H9 (cell line): ENCODE data around the gene GPHN. TPM values are rescaled to one million over a fixed set of nuclear protein-coding genes. Genes with fewer than 3 reads are reported as not detected.

Experiments
- DNase-seq: peaks from one replicate; pipeline ENCODE4 v3.0.0-alpha.2; 2017
- H2AFZ ChIP-seq: one replicate; pipeline ENCODE4 v1.6.1; 2013; ENCODE audit warnings: mild to moderate bottlenecking, low read length, control low read depth, moderate library complexity
- H2AK5ac ChIP-seq: 2 replicates; pipeline ENCODE4 v1.6.1; 2013; ENCODE audit warnings: low read length, control low read depth, mixed read lengths; ENCODE audit not compliant: insufficient read length
- H2BK120ac ChIP-seq: one replicate; pipeline ENCODE4 v1.6.1; 2013; ENCODE audit warnings: low read depth, mild to moderate bottlenecking, low read length, control low read depth, inconsistent platforms; ENCODE audit not compliant: poor library complexity, severe bottlenecking
- H2BK12ac ChIP-seq: 2 replicates; pipeline ENCODE4 v1.6.1; 2013; ENCODE audit warnings: low read length, control low read depth, mixed read lengths, low read depth; ENCODE audit not compliant: insufficient read length
- H2BK15ac ChIP-seq: 2 replicates; pipeline ENCODE4 v1.6.1; 2013; ENCODE audit warnings: low read depth, low read length, control low read depth
- H2BK20ac ChIP-seq: one replicate; pipeline ENCODE4 v1.6.1; 2013; ENCODE audit warnings: low read depth, mild to moderate bottlenecking, low read length, control low read depth, inconsistent platforms; ENCODE audit not compliant: poor library complexity, severe bottlenecking
- H2BK5ac ChIP-seq: 2 replicates; pipeline ENCODE4 v1.6.1; 2013; ENCODE audit warnings: low read length, control low read depth, mixed read lengths; ENCODE audit not compliant: insufficient read length
- H3K14ac ChIP-seq: 2 replicates; pipeline ENCODE4 v1.6.1; 2013; ENCODE audit warnings: low read length, control low read depth; ENCODE audit not compliant: insufficient read depth
- H3K18ac ChIP-seq: 2 replicates; pipeline ENCODE4 v1.6.1; 2013; ENCODE audit warnings: low read depth, mild to moderate bottlenecking, mixed read lengths, low read length, control low read depth; ENCODE audit not compliant: insufficient read length
- H3K23ac ChIP-seq: 2 replicates; pipeline ENCODE4 v1.6.1; 2013; ENCODE audit warnings: low read length, control low read depth, mixed read lengths, low read depth; ENCODE audit not compliant: insufficient read length
- H3K23me2 ChIP-seq: 2 replicates; pipeline ENCODE4 v1.6.1; 2013; ENCODE audit warnings: low read depth, mild to moderate bottlenecking, mixed read lengths, low read length, control low read depth; ENCODE audit not compliant: insufficient read length, poor library complexity, severe bottlenecking
- H3K27ac ChIP-seq: 2 replicates; pipeline ENCODE4 v1.5.1; 2013; ENCODE audit warnings: low read length, control low read depth, mixed read lengths, low read depth; ENCODE audit not compliant: insufficient read length
- H3K27me3 ChIP-seq: 2 replicates; pipeline ENCODE4 v1.6.1; 2013; ENCODE audit warnings: low read length, control low read depth, inconsistent platforms; ENCODE audit not compliant: insufficient read depth
- H3K4ac ChIP-seq: 2 replicates; pipeline ENCODE4 v1.6.1; 2013; ENCODE audit warnings: low read depth, mild to moderate bottlenecking, control low read depth, inconsistent platforms, low read length, moderate library complexity
- H3K4me1 ChIP-seq: 2 replicates; pipeline ENCODE4 v1.6.1; 2013; ENCODE audit warnings: low read length, control low read depth, inconsistent platforms; ENCODE audit not compliant: insufficient read depth
- H3K4me2 ChIP-seq: 2 replicates; pipeline ENCODE4 v1.6.1; 2013; ENCODE audit warnings: low read length, control low read depth, mixed read lengths; ENCODE audit not compliant: insufficient read length, insufficient read depth
- H3K56ac ChIP-seq: 2 replicates; pipeline ENCODE4 v1.6.1; 2013; ENCODE audit warnings: low read depth, mild to moderate bottlenecking, mixed read lengths, low read length, control low read depth; ENCODE audit not compliant: insufficient read length
- H3K79me1 ChIP-seq: 2 replicates; pipeline ENCODE4 v1.6.1; 2013; ENCODE audit warnings: low read depth, mild to moderate bottlenecking, moderate library complexity, low read length, control low read depth, inconsistent platforms; ENCODE audit not compliant: insufficient read depth, poor library complexity, severe bottlenecking
- H3K79me2 ChIP-seq: 2 replicates; pipeline ENCODE4 v1.6.1; 2013; ENCODE audit warnings: low read length, control low read depth, inconsistent platforms; ENCODE audit not compliant: insufficient read depth
- H3K9ac ChIP-seq: 2 replicates; pipeline ENCODE4 v1.6.1; 2013; ENCODE audit warnings: low read length, control low read depth, mixed read lengths; ENCODE audit not compliant: insufficient read length; ENCODE audit errors: extremely low read depth
- H3K9me3 ChIP-seq: one replicate; pipeline ENCODE4 v1.6.1; 2013; ENCODE audit warnings: low read depth, low read length, inconsistent platforms; ENCODE audit not compliant: control insufficient read depth
- H3T11ph ChIP-seq: one replicate; pipeline ENCODE4 v1.6.1; 2013; ENCODE audit warnings: mild to moderate bottlenecking, low read length, control low read depth, inconsistent platforms
- H4K20me1 ChIP-seq: one replicate; pipeline ENCODE4 v1.6.1; 2013; ENCODE audit not compliant: control insufficient read depth, insufficient read length, insufficient read depth
- H4K5ac ChIP-seq: 2 replicates; pipeline ENCODE4 v1.6.1; 2013; ENCODE audit warnings: low read depth, mild to moderate bottlenecking, mixed read lengths, low read length, control low read depth; ENCODE audit not compliant: insufficient read length
- H4K8ac ChIP-seq: replicated peaks from 2 replicates; pipeline ENCODE4 v1.6.1; 2013; ENCODE audit warnings: low read length, control low read depth, mixed read lengths, low read depth; ENCODE audit not compliant: insufficient read length
- H4K91ac ChIP-seq: 2 replicates; pipeline ENCODE4 v1.6.1; 2013; ENCODE audit warnings: low read depth, mild to moderate bottlenecking, moderate library complexity, mixed read lengths, low read length, control low read depth; ENCODE audit not compliant: insufficient read length
- H3K27ac Mint-ChIP-seq, 3 experiments: 2 replicates in 2 of 3; 3 replicates in 1 of 3; pipeline ENCODE4 v1.8.0; 2020 to 2021; ENCODE audit warnings: mixed read lengths in 3 of 3, mild to moderate bottlenecking in 1 of 3, moderate library complexity in 1 of 3
- H3K27me3 Mint-ChIP-seq: 2 replicates; pipeline ENCODE4 v1.8.0; 2021; ENCODE audit warnings: low read depth, mild to moderate bottlenecking, moderate library complexity, mixed read lengths
- H3K36me3 Mint-ChIP-seq, 3 experiments: 2 replicates in 2 of 3; 3 replicates in 1 of 3; pipeline ENCODE4 v1.8.0; 2020 to 2021; ENCODE audit warnings: low read depth in 3 of 3, mixed read lengths in 3 of 3; ENCODE audit not compliant: insufficient read depth in 1 of 3
- H3K4me1 Mint-ChIP-seq, 2 experiments: 2 replicates each; pipeline ENCODE4 v1.8.0; 2020; ENCODE audit warnings: mixed read lengths in 2 of 2
- H3K4me3 Mint-ChIP-seq, 2 experiments: 2 replicates in 1 of 2; 3 replicates in 1 of 2; pipeline ENCODE4 v1.8.0; 2020 to 2021; ENCODE audit warnings: mild to moderate bottlenecking in 2 of 2, mixed read lengths in 2 of 2, moderate library complexity in 1 of 2
- H3K9me3 Mint-ChIP-seq, 2 experiments: 2 replicates in 1 of 2; 3 replicates in 1 of 2; pipeline ENCODE4 v1.8.0; 2020; ENCODE audit warnings: mild to moderate bottlenecking in 2 of 2, mixed read lengths in 2 of 2, moderate library complexity in 1 of 2
- WGBS: extraction: QIAGEN DNeasy Blood & Tissue Kit; methylation state at CpG from one replicate; pipeline ENCODE4 v1.1.7; 2013; ENCODE audit warnings: missing lambda C conversion rate, low lambda C conversion rate, mixed read lengths; ENCODE audit not compliant: insufficient read length; ENCODE audit errors: extremely low coverage; 5-methylcytosine and 5-hydroxymethylcytosine counted together
- total RNA-seq: library from RNA; stranded (reverse); gene quantifications from 2 replicates; pipeline ENCODE4 v1.2.1, GENCODE V29; 2021
- TF ChIP-seq, protein P1 (sequence below): fragments of 200-600 bp; sonication (generic); conservative IDR thresholded peaks from 3 replicates; pipeline ENCODE4 v1.8.0; 2021; ENCODE audit warnings: antibody characterized with exemption, mild to moderate bottlenecking

GPHN gene
- total RNA-seq, 1 experiment from 2014 or later = 16.1 TPM

- no peak overlapping the region for H2BK20ac ChIP-seq
- Mint-ChIP-seq H3K4me1 (peaks cover 0 to 3% of the 10 kb centered on the region in 2 experiments; a peak in 1 of 4 replicates), H3K4me3 (no peak overlapping the region), H3K27me3 (no peaks in the 10 kb centered on the region), H3K27ac (no peak overlapping the region; a peak in 1 of 7 replicates), H3K9me3 (peaks cover 17 to 23% of the 10 kb centered on the region in 2 experiments), H3K36me3 (peaks cover 9 to 19% (median 15%) of the 10 kb centered on the region in 3 experiments; a peak in 6 of 7 replicates)
- H3K9me3 ChIP-seq = no peaks in the 10 kb centered on the region
- TF ChIP-seq, protein P1, sequence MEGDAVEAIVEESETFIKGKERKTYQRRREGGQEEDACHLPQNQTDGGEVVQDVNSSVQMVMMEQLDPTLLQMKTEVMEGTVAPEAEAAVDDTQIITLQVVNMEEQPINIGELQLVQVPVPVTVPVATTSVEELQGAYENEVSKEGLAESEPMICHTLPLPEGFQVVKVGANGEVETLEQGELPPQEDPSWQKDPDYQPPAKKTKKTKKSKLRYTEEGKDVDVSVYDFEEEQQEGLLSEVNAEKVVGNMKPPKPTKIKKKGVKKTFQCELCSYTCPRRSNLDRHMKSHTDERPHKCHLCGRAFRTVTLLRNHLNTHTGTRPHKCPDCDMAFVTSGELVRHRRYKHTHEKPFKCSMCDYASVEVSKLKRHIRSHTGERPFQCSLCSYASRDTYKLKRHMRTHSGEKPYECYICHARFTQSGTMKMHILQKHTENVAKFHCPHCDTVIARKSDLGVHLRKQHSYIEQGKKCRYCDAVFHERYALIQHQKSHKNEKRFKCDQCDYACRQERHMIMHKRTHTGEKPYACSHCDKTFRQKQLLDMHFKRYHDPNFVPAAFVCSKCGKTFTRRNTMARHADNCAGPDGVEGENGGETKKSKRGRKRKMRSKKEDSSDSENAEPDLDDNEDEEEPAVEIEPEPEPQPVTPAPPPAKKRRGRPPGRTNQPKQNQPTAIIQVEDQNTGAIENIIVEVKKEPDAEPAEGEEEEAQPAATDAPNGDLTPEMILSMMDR = no peak
- H3T11ph ChIP-seq = no peak overlapping the region
- H4K5ac ChIP-seq = no peak overlapping the region
- no peak overlapping the region for H2BK15ac ChIP-seq
- no peak overlapping the region for H3K4ac ChIP-seq
- H3K4me2 ChIP-seq = no peak overlapping the region
- no peak overlapping the region for H2BK12ac ChIP-seq
- no peak for DNase-seq
- no peak overlapping the region for H2AK5ac ChIP-seq
- H3K23ac ChIP-seq = no peak overlapping the region
- no peaks in the 10 kb centered on the region for H3K79me1 ChIP-seq
- H3K18ac ChIP-seq = no peak overlapping the region
- no peak overlapping the region for H3K14ac ChIP-seq
- no peak overlapping the region for H3K27ac ChIP-seq
- H3K27me3 ChIP-seq = no peaks in the 10 kb centered on the region
- no peaks in the 10 kb centered on the region for H3K4me1 ChIP-seq
- no peak overlapping the region for H4K8ac ChIP-seq
- WGBS = no CpG with 5 or more reads among the region's 3 CpGs
- no peak overlapping the region for H4K91ac ChIP-seq
- H2AFZ ChIP-seq = no peak overlapping the region
- no peaks in the 10 kb centered on the region for H4K20me1 ChIP-seq
- H3K9ac ChIP-seq = no peak overlapping the region
- H2BK120ac ChIP-seq = no peak overlapping the region
- no peak overlapping the region for H2BK5ac ChIP-seq
- no peaks in the 10 kb centered on the region for H3K79me2 ChIP-seq
- H3K23me2 ChIP-seq = no peaks in the 10 kb centered on the region
- H3K56ac ChIP-seq = no peak overlapping the region
Measured at GRCh38 chr14:67059596-67059995, 551.6 kb downstream of the GPHN start.
